HT1080 (cell line): ENCODE data around the gene HNRNPAB. TPM values are rescaled to one million over a fixed set of nuclear protein-coding genes. Genes with fewer than 3 reads are reported as not detected.

Experiments used
- DNase-seq: peaks from one replicate; pipeline ENCODE4 v3.0.0-alpha.2; 2015; ENCODE audit warnings: low read depth
- total RNA-seq: library from RNA; depleted of rRNA; stranded (reverse); fragments of >200 nt; shearing (Covaris generic); gene quantifications from 2 replicates; pipeline ENCODE4 v1.2.3, GENCODE V29; 2014

Gene HNRNPAB
- total RNA-seq, 1 experiment from 2014 or later, result 170 TPM

DNA sequence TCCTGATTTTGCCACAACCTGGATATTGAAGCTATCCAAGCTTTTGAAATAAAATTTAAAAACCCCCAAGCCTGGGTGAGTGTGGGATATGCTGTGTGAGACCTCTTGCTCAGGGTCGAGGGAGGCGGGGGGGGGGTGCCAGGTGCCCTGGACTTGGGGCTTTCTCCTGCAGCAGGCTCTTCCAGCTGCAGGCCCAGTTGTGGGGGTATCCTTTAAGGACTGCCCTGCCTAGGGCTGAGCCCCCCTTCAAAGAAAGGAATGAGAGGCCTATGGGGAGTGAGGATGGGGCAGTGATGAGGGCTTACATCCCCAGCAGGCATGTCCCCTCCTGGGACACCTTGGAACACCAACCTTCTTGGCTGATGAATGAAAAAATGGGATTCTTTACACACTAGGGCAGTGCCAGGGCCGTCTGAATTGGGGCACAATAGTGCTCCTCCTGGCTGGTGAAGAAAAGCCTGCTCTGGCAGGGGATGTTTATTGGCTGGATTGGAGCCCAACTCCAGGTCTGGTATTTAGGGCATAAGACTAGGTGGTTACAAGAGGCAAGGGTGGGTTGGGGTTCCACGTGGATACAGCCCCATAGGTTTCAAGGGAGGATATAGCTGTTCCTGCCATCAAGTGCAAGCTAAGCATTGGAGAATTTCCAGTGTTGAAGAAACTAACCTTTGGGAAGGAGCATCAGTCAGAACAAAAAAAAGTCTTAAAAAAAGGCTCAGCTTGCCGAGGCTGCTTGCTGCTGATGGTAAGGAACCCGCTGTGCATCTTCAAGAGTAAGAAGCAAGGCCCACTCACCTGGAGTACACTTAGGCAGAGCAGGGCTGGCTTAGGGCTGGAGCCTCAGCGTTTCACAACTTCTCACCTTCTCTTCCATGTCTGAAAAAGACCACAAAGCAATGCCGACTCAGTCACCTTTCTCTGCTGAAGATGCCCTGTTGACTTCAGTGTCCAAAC, 7.0 kb downstream of the HNRNPAB start:
- DNase-seq, result no peak

DNA sequence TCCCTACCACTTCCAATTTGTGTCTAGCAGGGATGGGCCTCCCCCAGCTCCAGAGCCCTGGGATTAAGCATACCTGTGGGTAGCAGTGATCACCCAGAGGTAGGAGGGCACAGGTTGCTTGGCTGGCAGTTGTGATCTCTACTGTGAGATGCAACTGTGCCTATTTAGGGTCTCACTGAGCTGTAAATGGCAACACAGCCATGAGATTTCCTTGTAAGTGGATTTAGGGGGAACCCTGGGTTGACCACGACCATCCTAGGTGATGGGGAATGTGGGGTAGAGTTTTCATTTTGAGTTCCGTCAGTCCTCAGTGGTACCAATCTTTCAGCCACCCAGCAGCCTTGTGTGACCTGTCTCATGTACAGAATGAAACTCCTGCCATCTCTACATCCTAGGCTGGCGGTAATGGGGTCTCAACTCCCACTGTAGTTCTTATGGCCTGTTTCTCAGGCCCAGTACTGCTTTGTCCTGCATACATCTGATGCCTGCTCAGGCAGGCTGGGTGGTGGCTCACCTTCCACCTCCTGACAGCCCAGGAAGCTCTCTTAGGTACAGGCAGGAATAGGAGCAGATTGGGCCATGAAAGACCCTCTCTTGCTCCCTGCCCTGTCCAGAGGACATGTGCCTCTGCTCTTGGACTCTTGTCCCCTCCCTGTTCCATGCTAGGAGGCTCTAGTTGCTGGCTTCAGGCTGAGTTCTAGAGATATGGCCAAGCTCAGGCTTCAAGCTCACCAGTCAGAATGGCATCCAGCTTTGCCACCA, 8.1 kb downstream of the HNRNPAB start:
- DNase-seq, result no peak

DNA sequence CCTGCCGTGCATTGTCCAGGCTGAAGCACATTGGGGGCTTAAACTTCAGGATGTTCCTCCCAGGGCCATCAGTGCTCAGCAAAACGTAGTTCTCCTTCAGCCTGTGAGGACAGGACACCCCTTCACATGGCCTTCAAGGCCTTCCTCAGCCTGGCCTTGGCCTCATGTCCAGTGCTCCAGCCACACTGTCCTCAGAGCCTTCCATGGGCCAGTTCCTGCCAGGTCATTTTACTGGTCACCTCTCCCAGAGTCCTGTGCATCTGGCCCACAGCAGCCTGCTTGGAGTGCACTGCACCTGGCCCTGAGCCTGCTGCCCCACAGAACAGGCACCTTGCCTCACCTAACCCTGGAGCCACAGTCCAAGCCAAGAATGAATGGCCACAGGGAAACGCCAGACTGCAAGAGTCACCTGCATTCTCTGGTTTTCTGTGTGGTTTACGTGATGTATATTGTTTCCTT, 8.7 kb downstream of the HNRNPAB start:
- no peak for DNase-seq

DNA sequence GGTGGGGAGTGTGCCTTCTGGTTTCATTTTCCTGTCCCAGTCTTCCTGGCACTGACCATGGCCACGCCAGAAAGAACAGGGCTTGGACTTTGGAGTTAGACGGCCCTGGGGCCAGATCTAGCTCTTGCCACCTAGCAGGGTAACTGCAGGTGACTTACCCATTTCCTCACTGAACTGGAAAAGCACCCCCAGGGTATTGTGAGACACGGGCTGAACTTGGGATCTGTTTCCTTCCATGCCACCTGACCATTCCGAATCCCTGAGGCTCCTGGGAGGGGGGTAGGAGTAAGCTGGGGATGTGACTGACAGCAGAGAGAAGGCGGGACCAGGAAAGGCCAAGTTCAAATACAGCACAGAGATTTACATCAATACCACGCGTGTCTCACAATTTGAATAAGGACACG, 9.4 kb downstream of the HNRNPAB start:
- DNase-seq, result no peak

DNA sequence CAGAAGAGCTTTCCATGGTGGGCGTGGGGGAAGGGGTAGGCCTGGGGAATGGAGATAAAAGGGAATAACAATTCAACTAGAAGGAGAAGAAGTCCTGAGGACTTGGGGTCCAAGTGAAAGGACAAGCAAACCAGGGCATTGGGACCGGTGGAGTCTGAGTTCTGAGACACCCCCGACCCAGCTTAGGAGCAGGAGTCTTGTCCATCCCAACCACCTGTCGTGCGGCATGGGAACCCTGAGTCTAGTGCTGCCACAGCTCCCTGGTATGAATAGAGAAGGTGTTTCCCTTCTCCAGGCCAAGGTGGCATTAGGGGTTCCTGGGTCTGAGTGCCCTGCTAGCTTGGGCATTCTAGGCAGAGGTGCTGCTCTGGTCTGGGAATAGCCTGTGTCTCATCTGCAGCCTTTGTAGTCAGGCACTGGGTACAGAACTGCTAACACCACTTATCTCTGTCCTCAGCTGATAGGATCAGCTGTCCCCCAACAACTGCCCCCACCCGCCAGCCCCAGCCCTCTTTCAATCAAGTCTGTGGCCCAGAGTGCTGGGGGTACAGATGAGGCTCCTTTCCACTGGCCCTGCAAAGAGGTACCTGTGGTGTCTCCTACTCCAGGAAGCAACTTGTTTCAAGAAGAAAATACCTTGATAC, 9.9 kb downstream of the HNRNPAB start:
- DNase-seq, result no peak

DNA sequence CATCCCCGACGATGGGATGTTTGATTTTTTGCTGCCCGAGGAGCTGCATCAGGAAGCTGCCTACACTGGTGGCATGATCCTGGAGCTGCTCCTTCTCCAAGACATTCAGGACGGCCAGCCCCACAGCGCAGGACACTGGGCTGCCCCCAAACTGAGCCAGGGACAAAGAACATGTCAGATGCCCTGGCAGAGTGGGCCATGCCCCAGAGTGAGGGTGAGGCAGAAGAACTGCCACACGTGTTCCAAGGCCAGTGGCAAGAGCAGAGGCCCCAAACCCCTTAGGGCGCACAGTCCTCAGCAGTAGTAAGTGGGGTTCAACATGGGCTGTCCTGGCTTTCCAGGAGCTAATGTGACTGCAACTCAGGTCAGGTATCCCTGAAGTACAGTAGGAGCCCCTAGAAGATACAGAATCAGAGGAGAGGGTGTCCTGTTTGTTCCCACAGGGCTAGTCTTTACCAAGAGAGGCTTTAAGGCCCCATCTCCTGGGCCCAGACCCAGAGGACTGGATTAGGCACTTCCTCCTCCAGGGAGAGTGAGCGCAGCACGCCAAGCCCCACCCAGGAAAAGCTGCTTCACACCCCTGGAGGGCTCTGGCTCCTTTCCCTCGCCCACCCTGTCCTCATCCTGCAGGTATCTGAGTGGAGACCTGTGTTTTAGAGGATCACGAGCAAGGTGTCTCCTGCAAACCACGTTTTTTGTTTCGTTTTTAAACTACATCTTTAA, 11.1 kb downstream of the HNRNPAB start:
- DNase-seq, result no peak

DNA sequence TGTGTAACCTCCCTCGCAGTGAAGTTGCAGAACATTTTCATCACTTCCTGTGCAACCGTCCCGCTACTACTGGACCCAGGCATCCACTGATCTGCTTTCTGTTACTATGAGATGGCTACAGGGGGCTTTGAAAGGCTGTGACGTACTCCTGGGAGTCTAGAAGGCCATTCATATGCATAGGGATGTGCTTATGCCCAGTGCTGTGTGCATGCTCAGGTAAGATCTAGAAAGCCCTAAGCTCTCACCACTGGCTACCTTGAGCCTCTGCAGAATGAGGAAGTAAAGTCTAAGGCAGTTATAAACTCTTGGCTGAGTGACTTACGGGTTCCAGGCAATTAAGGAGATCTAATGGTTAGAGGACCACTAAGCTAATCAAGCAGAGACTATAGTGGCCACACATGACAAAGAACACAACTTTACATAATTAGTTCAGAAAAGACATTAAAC, 11.8 kb downstream of the HNRNPAB start:
- DNase-seq, result no peak

DNA sequence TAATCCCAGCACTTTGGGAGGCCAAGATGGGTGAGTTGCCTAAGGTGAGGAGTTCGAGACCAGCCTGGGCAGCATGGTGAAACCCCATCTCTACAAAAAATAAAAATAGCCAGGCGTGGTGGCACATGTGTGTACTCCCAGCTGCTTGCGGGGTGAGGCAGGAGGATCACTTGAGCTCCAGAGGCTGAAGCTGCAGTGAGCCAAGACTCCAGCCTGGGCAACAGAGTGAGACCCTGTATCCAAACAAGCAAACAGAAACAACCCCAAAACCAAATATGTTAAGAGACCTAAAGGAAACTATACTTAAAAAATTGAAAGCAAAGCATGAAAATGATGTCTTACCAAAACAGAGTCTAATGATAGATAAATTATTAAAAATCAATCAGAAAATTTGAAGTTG, 12.4 kb downstream of the HNRNPAB start:
- DNase-seq, result no peak

DNA sequence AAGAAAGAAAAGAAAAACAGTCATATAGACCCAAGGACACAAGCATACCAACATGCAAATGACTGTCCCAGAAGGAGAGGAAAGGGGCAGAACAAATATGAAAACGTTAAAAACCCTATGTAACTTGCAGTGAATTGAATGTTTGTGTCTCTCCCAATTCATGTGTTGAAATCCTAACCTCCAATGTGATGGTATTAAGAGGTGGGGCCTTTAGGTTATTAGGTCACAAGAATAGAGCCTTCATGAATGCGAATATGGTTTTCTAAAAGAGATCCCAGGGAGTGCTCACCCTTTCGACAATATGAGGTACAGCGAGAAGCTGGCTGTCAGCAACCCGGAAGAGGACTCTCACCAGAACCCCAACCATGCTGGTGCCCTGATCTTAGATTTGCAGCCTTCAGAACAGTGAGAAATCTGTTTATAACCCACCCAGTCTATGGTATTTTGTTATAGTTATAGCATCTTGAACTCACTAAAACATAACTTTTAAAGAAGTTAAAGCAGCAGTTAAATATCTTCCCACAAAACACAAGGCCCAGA, 14.0 kb downstream of the HNRNPAB start:
- no peak for DNase-seq

DNA sequence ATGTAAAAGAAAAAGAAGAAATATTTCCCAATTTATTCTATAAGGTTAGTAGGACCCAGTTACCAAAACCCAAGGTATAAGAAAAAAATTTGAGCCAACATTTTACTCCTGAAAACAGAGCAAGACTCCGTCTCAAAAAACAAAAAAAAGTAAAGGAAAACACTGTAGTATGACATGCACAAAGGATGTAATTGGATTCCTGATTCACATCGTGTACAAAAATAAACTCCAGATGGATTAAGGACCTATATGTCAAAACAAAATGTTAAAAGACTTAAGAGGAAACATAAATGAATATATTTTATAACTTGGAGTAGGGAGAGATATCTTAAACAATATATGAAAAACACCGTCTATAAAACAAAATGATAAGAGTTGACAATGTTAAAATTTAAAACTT, 14.5 kb downstream of the HNRNPAB start:
- DNase-seq, result no peak

DNA sequence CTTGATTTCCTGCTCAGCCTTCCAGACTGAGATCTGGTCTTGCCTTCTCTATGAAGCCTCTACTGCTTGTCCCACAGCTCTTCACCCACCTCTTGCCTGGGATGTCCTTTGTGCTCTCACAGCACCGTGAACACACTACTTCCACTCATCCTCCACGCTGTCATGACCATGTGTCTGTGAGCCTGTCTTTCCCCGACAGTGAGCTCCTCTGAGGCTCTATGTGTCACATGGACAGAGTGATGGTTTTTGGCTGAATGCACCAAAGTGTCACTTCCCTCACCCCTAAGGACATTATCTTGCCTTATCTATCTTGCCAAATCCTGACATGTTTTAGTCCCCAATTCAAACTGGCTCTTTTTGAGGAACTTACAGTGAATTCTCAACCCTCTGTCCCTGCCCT, 16.9 kb downstream of the HNRNPAB start:
- no peak for DNase-seq

DNA sequence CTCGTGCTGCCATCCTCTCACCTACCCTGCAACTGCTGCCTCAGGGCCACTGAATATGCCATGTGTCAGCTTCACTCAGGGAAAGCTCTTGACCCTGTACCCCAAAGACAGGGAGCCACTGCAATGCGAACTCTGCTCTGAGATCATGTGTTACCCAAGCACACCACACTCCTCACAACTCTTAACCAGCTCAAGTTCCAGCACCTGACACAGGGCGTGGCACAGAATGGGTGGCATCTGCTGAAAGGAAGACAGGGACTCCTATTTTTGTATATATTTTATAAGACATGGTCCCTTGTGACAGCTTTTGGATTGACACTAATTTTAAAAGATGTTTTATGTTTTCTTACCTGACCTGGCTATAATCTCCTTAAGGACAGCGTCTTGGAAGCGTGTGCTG, 17.5 kb downstream of the HNRNPAB start:
- no peak for DNase-seq

DNA sequence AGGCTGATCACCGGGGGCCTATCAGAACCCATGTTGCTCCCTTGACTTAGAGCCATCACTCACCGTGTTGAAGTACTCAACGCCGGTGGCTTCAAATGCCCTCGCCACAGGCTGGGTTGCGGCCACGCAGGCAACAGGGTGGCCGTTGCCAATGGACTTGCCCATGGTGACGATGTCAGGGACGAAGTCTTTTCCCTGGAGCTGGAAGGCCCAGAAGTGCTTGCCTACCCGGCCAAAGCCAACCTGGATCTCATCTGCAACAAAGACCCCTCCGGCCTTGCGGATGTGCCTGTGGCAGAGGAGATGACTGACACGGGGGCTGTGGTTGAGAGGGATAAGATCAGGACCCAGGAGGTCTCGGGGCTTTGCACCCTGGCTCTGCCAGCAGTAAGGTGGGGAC, 18.0 kb downstream of the HNRNPAB start:
- no peak for DNase-seq

DNA sequence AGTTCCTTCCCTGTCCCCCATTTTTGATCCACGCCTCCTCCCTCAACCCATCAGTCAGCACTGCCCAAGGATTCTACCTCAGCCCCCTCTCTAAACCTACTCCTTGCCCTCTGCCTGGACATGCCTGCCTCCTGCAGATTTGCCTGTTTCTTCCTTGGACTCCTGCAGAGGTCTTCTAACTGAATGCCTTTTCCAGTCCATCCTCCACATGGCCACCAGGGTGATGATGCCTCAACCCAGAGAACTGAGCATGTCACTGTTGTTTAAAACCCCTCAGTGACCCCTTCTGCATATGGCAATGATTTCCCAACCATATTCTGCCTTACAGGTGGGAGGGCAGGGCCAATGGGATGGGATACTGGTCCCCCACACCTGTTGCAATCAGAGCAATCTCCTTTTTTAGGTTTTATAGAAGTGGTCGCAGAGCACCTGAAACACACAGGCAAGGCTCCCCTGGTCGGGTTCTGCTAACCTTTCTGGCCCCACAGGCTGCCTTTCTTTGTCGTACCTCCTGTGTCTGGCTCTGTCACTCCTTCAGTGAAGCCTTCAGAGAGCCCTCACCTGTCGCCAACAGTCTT, 19.0 kb downstream of the HNRNPAB start:
- no peak for DNase-seq

DNA sequence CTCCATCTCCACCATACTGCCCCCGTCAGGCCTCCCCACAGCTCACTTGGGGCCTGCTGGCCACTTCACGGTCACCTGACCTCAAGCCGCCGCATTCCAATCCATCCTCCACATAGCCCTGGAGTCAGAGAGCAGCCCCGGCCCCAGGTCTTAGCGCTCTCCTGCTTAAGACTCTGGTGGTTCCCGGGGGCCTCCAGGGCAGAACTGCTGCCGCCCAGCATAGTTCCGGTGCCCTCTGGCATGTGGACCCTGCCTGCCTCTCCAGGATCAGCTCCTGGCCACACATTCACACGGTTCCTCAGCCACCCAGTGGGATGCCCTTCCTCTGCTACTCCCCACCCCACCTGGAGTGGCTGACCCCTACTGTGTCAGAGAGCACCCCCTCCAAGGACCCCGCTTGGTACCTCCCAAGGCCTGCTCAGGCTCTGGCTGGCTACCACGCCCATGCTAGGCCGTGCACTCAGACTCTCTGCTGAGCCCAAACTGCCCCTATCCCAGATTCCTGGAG, 19.5 kb downstream of the HNRNPAB start:
- DNase-seq, result no peak

DNA sequence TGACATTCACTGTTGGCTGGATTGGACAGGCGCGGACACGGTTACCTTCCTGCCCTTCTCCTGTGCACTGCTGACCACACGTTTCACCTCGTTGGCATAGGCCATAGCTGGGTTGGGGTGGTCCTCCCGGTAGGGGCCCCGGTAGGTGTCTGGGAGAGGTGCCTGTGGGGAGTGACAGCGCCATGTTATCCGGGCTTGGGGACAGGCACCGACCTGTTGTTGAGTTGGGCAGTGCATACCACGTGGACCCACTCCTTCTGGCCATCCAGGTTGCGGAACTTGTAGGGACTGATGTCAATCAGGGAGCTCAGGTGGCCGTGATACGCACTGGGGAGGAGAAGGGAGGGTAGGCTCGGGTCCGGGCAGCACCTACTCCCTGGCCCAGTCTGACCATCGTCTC, 20.1 kb downstream of the HNRNPAB start:
- no peak for DNase-seq

DNA sequence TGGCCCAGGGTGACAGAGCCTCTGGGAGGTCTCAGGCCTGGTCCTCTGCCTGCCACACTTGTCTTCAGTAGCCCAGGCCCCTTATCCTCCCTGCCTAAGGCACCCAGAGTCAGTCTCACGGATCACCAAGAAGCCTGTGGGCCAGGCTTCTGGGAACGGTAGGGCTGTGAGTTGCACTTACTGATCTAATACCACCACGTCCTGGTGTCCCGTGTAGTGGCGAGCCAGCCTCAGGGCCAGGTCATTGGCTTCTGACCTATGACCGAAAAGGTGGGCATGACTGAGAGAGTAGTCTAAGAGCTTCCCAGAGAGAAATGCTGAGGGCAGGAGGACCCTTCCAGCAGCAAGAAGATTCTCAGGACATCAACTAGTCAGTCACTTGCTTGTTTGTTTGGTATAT, 20.8 kb downstream of the HNRNPAB start:
- DNase-seq, result no peak

DNA sequence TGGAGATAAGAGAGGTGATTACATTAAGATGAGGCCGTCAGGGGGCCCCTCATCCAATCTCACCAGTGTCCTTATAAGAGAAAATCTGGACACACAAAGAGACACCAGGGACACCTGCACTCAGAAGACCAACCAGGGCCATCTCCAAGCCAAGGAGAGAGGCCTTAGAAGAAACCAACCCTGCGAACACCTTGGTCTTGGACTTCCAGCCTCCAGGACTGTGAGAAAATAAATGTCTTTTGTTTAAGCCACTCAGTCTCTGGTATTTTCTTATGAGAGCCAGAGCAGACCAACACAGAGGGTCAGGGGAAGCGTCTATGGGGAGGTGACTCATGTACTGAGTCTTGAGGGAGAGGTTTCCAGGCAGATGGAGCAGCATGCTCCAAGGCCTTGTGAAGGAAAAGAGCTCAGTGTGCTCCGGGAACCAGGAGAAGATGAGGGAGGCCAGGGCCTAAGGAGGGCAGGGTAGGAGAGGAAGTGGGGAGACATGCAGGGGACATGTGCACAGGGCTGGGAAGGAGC, 22.9 kb downstream of the HNRNPAB start:
- DNase-seq, result peak; percentile 42

DNA sequence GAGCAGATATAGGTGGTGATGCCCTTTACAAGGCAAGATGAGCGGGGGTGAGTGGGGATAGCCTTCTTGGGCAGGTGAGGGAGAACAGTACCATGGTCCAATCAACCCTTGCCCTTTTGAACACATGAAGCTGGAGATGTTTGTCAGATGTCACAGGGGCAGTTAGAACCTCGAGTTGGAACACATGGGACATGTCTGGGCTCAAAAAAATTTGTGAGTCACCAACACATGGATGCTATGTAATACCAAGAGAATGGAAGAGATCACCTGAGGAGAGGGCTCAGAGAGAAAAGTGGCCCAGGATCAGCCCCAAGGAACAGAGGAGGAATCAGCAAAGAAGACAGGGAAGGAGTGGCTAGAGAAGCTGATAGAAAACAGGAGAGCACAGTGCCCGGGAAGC, 23.6 kb downstream of the HNRNPAB start:
- DNase-seq, result no peak

DNA sequence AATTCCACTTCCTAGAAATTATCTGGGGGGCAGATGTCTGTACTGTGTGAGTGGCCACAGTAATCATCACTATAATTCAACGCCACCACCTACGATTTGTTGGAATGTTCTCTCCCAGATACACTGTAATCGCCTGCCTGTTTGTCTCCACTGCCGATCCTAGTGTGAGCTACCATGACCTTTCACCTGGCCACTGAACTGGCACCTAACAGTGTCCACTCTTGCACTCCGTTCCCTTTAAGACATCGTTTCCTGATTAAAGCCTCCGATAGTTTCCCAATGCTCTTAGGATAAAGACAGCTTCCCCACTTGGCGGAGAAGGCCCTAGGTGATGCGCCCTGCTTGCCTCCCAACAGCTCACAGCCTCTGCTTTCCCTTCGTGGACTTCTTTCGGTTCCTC, 24.3 kb downstream of the HNRNPAB start:
- DNase-seq, result no peak
